HG02981 (cell line): Measurements from ENCODE around the gene GULP1.

ENCODE experiments used
- ATAC-seq: cut with Tn5 transposase; IDR thresholded peaks from one replicate; pipeline ENCODE4 v1.9.1; 2021; ENCODE audit warnings: mild to moderate bottlenecking, moderate library complexity; ENCODE audit not compliant: unreplicated experiment

The GULP1 gene

GRCh38 chr2:188365058-188365641 is 73.5 kb downstream of the GULP1 start:
- no peak for ATAC-seq

- no peak for ATAC-seq
Observed at GRCh38 chr2:188367164-188367563, 75.5 kb downstream of the GULP1 start.

- ATAC-seq, result no peak
Observed at GRCh38 chr2:188369365-188369764, 77.7 kb downstream of the GULP1 start.

- ATAC-seq, result no peak
Observed at GRCh38 chr2:188378371-188378950, 86.8 kb downstream of the GULP1 start.

- no peak for ATAC-seq
Observed at GRCh38 chr2:188379748-188380147, 88.1 kb downstream of the GULP1 start.

- ATAC-seq, result no peak
Observed at GRCh38 chr2:188380280-188380679, 88.6 kb downstream of the GULP1 start.

GRCh38 chr2:188381614-188382013 is 89.9 kb downstream of the GULP1 start:
- no peak for ATAC-seq

- ATAC-seq, result no peak
Observed at GRCh38 chr2:188382107-188382506, 90.4 kb downstream of the GULP1 start.

- ATAC-seq, result no peak
Observed at GRCh38 chr2:188383158-188383557, 91.5 kb downstream of the GULP1 start.

- ATAC-seq, result no peak
Observed at GRCh38 chr2:188385857-188386256, 94.2 kb downstream of the GULP1 start.

- no peak for ATAC-seq
Observed at GRCh38 chr2:188388831-188389230, 97.2 kb downstream of the GULP1 start.

GRCh38 chr2:188391354-188391753 is 99.7 kb downstream of the GULP1 start:
- no peak for ATAC-seq

- ATAC-seq, result no peak
Observed at GRCh38 chr2:188394931-188395472, 103.3 kb downstream of the GULP1 start.

- no peak for ATAC-seq
Observed at GRCh38 chr2:188395903-188396689, 104.4 kb downstream of the GULP1 start.

- ATAC-seq, result no peak
Observed at GRCh38 chr2:188399159-188399558, 107.5 kb downstream of the GULP1 start.

GRCh38 chr2:188403676-188404075 is 112.0 kb downstream of the GULP1 start:
- ATAC-seq, result no peak

GRCh38 chr2:188404341-188405004 is 112.8 kb downstream of the GULP1 start:
- no peak for ATAC-seq

GRCh38 chr2:188406414-188406813 is 114.7 kb downstream of the GULP1 start:
- ATAC-seq, result no peak

GRCh38 chr2:188410504-188411235 is 119.0 kb downstream of the GULP1 start:
- no peak for ATAC-seq

GRCh38 chr2:188412190-188412589 is 120.5 kb downstream of the GULP1 start:
- ATAC-seq, result no peak

- ATAC-seq, result no peak
Observed at GRCh38 chr2:188414411-188414810, 122.7 kb downstream of the GULP1 start.
